Hypothalamus (tissue), 51 donors: Measurements from ENCODE around the gene DZIP1L.

Source experiments
- DNase-seq, 51 donors: peaks; one replicate each; lab custom pipeline; 2025; lab: John Stamatoyannopoulos, UW

DZIP1L gene

GRCh38 chr3:138038725-138039462, 76.5 kb downstream of the DZIP1L start:
- DNase-seq = no peak

- DNase-seq = no peak
Observed at GRCh38 chr3:138036572-138036971, 78.8 kb downstream of the DZIP1L start.

GRCh38 chr3:138034918-138035317, 80.5 kb downstream of the DZIP1L start:
- DNase-seq = no peak

GRCh38 chr3:138033202-138033691, 82.2 kb downstream of the DZIP1L start:
- DNase-seq = no peak

GRCh38 chr3:138032567-138032966, 82.8 kb downstream of the DZIP1L start:
- DNase-seq = no peak

- DNase-seq = no peak
Observed at GRCh38 chr3:138031536-138031935, 83.9 kb downstream of the DZIP1L start.

GRCh38 chr3:138030734-138031280, 84.6 kb downstream of the DZIP1L start:
- DNase-seq = no peak

GRCh38 chr3:138027821-138028220, 87.6 kb downstream of the DZIP1L start:
- no peak for DNase-seq

- DNase-seq = no peak
Observed at GRCh38 chr3:138025553-138025952, 89.9 kb downstream of the DZIP1L start.

- no peak for DNase-seq
Observed at GRCh38 chr3:138023754-138024153, 91.7 kb downstream of the DZIP1L start.

GRCh38 chr3:138019281-138020069, 95.9 kb downstream of the DZIP1L start:
- DNase-seq = no peak

GRCh38 chr3:138016065-138016464, 99.3 kb downstream of the DZIP1L start:
- DNase-seq = no peak

GRCh38 chr3:138012526-138012925, 102.9 kb downstream of the DZIP1L start:
- DNase-seq = no peak
